GF-D8 (cell line): ENCODE results near the gene EXPH5.
"Not testable (repeated sequence)": the region's sequence is repeated elsewhere in the genome, so short reads cannot be mapped to it uniquely, and the experiment has no call there.

Experiments
- DNase-seq: peaks from one replicate; lab custom pipeline; 2025; lab: John Stamatoyannopoulos, UW

The EXPH5 gene

DNA sequence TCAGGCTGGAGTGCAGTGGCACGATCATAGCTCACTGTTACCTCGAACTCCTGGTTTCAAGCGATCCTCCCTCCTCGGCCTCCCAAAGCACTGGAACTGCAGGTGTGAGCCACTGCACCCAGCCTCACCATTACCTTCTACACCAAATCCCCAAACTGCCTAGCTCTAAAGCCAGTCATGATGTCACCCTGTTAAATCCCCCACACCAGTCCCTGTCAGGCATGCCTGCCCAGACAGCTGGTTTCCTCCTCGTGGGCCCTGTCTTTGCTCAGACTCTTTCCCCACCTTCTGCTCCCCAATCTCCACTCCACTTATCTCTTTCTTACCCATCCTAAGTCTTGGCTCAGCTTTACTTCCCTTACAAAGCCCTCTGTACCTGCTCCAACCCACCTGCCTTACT, 12.5 kb upstream of the EXPH5 start:
- no peak for DNase-seq

DNA sequence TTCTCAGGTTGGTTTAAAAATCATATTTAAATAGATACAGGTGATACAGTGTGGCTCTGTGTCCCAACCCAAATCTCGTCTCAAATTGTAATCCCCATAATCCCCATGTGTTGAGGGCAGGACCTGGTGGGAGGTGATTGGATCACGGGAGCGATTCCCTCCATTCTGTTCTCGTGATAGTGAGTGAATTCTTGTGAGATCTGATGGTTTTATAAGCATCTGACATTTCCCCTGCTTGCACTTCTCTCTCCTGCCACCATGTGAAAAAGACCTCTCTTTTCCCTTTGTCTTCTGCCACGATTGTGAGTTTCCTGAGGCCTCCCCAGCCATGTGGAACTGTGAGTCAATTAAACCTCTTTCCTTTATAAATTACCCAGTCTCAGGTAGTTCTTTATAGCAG, 9.2 kb upstream of the EXPH5 start:
- not testable (repeated sequence) for DNase-seq

DNA sequence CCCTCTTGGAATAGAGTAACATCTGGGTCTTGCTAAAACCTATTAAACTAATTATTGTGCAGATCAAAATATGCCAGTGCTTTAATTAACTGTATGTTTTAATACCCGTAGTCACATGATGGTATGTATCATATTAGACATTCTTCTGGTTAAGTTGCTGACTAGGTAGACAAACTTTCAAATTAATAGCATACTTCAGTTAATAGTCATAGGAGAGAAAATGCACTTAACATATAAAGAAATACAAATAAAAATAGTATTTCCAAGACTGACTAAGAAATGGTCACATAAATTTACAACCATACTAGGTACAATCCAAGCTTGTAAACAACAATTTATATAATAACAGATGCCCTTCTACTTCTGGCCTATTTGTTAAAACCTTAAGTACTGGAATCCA, 7.6 kb upstream of the EXPH5 start:
- DNase-seq: no peak

DNA sequence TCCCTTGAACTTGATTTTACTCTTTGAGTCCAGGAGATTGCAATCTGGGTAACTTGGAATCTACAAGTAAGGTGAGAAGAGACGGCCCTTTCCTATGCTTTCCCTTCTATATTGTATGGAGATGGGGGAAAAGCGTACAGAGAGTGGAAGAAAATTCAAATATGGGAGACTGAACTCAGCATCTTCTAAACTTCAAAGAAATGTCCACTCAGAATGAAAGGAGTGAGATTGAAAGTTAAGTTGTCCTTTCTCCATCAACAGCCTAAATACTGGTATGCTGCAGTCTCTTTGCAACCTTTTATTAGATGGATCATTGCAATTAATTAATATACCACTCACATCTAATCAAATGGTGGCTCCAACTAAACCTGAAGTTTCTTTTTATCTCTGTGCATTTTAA, 6.4 kb upstream of the EXPH5 start:
- DNase-seq: no peak

DNA sequence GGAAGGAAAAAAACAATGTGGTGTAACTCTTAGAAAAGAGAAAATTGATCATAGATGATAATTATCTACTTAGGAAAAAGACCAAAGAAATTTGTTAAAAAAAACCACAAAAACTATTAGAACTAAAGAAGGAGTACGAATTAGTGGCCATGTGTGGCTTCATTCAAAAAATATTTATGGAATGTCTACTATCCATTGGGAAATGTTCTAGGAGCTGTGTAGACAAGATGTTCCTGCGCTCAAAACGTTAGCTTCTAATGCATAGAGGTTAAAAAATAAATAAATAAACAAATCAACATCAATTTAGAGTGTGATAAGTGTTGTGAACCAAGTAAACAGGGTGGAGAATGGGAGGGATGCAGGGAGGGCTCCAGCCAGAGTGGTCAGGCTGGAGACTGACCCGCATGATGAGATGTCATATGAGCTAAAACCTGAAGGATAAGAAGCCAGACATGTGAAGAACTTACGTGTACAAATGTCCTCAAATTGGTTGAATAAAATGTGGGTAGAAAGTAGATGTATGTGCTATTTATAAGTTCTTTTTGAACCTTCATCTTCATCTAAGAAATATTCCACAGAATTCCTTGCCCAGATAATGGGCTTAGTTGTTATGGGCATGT, 4.3 kb upstream of the EXPH5 start:
- no peak for DNase-seq

DNA sequence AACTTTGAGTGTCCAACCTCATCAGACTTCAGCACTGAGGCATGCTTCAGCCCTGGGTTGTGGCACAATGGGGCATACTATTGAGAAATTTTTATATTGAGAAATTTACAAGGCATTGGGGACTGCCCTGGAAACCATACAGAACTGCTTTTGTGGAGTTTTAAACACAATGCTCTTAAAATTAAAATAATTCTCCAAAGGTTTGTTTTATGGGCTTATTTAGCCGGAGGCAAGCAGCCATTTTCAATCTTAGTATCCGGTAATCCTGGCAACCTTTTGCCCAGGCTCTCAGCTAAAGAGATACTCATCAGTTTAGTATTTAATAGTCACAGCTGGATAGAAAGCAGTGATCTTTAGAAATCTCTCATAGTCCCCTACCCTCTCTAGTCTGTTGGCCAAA, 3.1 kb upstream of the EXPH5 start:
- DNase-seq: no peak

DNA sequence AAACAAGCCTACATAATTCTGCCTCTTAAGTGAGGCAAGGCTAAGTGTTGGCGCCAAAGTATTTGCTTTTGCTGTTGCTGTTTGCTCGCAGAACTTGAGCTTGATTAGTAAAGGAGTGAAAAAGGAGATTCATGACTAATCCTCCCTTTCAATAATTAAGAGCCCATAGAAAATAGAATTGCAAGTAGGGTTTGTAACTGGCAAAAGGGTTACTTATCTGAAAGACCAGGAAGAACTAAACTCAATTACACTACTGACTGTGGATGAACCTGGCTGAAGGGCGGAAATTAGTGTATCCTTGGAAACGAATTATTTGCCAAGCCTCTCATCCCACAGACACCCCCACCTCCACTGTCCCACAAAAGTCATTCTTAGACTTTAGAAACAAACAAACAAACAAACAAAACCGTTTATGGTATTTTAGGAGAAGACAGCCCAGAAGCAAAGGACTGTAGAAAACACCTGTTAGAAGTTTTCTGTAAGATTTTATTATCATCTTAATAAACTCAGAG, 411 bp upstream of the EXPH5 start:
- DNase-seq: no peak

DNA sequence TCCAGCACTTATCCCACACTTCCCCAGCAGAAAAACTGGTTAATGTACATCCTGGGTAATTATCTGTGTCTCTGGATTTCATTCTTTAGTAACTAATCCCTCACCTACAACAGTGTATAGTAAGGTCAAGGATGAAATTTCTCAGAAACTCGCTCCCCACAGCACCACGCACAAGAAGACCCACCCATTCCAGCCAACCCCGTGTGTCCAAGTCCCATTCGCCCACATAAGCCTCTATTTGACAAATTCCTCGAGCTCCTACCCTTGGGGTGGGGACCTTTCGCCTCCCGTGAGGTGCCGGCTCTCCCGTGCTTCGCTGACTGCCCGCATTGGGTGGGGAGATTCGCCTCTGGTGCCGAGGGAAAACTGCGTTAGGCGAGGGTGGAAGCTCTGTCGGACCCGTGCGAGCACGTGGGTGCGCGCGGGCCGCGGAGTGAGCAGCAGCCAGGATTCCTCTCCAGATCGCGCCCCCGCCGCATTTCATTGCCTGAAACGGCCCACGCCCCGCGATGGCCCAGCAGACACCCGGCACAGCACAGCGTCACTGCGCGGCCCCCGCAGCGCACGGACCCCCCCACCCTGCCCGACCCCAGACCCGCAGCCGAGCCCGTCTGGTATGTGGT, 866 bp downstream of the EXPH5 start:
- DNase-seq: no peak

DNA sequence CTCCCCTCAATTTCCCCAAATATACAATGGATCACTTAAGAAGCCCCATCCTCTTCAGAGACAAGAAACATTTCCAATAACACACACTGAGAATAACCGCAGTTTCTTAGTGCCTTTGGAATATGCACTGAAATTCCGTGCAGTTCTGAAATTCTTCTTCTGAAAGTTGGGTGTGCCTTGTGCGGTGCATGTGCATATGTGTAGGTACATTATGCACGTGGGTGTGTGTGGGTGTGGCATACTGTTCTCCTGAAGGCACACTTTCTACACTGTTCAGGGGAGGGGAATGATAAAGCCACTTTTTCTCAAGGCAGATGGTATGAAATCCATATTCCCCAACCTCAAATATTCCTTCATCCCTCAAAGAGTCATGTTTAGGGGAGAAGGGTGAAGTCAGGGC, 1.7 kb downstream of the EXPH5 start:
- no peak for DNase-seq

DNA sequence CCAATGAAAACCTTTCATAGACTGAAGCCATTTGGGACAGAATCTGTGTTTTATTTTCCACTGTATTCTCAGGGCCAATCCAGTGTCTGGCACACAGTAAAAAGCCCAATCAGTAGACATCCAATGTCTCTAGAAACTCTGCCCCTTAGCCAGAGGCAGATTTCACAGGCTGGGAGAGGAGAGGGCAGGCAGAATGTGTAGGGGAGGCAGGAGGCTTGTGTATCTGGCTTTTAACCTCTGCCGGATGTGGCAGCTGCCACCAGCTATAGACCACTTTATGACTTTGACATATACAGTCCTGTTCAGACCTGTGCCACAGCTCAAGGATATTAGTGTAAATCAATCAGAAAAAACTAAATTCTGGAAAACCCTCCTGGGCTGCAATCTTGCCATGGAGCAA, 4.4 kb downstream of the EXPH5 start:
- DNase-seq: no peak

DNA sequence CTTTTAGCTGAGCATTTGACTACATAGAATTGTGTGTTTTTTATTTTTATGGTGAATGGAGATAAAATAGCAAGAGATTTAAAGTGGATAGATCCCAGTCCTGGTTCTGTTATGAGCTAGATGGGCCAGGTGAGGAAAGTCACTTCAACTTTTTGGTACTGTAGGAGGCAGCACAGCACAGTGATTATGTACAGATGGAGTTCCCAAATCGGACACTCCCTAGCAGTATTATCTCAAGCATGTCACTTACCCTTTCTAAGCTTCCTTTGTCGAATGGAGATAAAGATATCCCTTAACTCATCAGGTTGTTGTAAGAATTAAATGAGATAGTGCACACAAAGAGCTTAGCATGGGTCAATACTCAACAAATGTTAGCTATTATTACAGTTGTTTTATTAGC, 5.3 kb downstream of the EXPH5 start:
- DNase-seq: no peak

DNA sequence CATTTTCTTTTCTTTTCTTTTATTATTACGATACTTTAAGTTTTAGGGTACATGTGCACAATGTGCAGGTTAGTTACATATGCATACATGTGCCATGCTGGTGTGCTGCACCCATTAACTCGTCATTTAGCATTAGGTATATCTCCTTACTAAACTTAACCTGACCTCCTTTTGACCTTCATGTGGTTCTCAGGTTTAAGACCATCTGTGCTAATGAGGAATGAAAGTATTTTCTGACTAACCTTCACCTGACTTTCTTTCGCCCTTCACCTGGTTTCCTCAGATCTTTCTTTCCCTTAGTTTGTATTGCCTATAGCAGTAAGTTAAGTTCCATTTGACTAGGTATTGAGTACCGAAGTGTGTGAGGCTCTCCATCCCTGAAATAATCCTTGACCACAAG, 6.5 kb downstream of the EXPH5 start:
- DNase-seq: no peak

DNA sequence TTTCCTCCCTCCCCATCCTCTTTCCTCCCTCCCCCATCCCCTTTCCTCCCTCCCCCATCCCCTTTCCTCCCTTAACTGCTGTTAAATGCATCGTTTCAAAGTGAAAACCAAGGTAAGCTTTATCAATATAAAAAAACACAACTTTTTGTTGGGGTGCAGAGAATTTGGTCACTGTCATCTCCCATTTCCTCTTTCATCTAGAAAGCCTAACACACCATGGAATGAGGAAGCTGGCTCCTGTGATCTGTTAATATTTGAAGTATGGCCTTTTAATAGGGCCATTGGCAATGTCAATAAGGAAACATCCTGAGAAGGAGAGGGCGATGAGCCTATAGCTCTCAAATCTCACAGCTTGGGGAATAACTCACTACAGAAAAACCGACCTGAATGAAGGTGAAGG, 7.0 kb downstream of the EXPH5 start:
- no peak for DNase-seq

DNA sequence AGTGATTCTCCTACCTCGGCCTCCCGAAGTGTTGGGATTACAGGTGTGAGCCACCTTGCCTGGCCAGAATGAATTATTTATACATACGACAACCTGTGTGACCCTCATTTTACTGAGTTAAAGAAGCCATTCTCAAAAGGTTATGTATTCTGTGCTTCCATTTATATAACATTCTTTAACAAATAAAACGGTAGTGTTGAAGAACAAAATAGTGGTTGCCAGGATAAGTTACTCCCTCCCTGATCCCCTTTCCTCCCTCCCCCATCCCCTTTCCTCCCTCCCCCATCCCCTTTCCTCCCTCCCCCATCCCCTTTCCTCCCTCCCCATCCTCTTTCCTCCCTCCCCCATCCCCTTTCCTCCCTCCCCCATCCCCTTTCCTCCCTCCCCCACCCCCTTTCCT, 7.4 kb downstream of the EXPH5 start:
- DNase-seq: not testable (repeated sequence)

DNA sequence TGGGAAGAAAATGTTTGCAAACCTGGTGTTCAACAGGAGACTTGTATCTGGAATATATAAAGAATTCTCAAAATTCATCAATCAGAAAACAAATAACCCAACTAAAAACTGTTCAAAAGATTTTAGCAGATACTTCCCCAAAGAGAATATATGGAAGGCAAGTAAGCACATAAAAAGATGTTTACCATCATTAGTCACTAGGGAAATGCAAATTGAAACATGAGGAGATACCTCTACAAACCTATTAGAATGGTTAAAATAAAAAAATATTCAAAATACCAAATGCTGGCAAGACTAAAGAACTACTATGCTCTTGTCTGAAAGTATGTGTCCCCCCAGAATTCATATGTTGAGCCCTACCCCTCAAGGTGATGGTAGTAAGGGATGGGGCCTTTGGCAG, 8.6 kb downstream of the EXPH5 start:
- no peak for DNase-seq

DNA sequence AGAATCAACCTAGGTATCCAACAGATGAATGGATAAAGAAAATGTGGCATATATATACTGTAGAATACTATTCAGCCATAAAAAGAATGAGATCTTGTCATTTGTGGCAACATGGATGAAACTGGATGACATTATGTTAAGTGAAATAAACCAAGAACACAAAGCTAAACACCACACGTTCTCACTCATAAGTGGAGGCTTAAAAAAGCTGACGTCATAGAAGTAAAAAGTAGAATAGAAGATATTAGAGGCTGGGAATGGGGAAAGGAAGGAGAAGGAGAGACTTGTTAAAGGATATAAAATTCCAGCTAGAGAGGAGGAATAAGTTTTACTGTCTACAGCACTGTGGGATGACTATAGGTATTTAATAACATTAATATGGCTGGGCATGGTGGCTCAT, 12.9 kb downstream of the EXPH5 start:
- DNase-seq: no peak

DNA sequence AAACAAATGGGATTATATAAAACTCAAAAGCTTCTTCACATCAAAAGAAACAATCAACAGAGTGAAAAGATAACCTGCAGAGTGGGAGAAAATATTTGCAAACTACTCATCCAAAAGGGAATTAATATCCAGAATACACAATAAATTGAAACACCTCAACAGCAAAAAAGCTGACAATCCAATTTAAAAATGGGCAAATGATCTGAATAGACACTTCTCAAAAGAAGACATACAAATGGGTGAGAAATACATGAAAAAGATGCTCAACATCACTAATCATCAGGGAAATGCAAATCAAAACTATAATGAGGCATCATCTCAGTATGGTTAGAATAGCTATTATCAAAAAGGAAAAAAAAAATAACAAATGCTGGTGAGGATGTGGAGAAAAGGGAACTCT, 13.5 kb downstream of the EXPH5 start:
- DNase-seq: no peak

DNA sequence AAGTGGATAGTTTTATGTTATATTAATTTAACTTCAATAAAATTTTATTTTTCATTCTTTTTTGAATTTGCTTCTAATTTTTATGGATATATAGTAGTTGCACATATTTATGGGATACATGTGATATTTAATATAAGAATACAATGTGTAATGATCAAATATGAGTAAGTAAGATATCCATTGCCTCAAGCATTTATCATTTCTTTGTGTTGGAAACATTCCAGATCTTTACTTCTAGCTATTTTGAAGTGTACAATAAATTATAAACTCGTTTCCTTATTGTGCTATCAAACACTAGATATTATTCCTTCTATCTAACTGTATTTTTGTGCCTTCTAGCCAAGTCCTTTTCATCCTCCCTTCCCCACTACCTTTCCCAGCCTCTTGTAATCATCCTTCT, 17.0 kb downstream of the EXPH5 start:
- DNase-seq: no peak

DNA sequence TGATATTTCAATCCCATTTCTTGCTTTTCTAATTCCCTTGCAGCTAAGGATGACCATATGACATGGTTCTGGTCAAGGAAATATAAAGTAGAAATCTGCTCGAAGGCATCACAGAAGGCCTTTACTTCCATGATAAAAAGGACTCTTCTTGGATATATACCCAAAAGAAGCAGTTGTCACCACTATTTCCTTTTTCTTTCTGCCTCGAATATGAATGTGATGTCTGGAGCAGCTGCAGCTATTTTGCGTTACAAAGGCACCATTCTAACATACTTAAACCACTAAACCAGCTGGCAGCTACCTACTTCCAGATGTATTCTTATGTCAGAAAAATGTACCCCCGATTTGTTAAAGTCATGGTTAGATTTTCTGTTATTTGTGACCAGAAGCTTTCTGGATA, 18.9 kb downstream of the EXPH5 start:
- no peak for DNase-seq

DNA sequence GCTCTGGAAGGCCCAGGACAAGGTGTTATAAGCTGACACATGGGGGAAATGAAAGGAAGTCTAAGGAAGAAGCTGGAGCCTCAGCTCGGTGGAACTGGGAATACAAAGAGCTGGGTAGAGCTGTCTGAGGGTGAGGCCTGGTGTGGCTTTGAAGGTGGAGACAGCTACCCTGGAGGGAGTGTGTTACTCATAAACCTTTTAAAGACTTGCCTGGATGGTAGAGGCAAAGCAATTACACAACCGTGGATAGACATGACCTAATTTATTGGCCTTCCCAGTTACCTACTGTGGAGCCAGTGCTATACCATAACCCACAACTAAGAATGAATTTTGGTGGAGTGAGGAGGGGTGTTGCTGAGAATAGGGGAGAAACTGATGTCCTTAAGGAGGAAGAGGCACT, 22.6 kb downstream of the EXPH5 start:
- DNase-seq: no peak

DNA sequence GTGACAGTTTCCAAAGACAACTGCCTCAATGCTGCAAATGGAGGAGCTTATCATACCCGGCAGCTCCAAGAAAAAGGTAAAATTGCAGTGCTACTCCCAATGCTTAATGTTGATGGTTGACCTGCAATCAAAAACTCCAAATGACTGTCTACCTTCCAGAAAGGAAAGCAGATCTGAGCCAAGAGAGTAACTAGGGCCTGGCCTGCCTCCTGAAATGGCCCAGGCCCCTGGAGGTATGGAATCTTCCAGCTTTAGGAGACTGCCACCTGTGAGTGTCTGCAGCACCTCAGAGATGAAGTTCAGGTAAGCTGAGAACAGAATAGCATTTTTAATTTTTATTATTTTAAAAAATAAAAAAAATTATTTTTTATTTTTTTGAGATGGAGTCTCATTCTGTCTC, 23.7 kb downstream of the EXPH5 start:
- DNase-seq: no peak

DNA sequence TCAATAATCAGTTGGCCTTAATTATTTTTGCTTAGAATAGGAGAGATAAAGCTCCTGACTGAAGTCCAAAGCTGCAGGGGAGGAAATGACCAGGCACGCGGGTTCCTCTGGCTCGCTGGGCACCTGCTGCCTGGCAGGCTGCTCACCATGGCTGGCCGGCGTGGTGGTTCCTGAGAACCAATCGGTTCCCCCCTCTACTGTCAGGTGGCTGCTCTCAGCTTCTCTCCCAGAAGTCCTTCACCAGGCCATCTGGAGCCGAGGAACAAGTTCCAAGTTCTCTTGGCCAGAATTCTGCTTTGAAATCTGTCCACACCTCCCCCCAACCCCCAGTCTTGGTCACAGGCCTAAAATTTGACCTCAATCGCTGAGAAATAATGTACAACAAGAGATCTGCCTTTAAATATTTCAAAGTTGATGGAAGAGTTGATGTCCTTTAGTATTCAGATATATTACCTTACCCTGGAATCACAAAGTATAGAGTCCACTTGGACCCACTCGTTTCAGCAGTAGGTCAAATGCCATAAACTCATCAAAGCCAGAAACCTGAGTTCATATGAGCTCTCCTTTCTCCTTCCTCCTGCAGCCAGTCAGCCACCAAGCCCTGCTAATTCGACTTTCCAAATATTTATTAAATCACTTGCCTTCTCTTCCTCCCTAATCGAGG, 25.2 kb downstream of the EXPH5 start:
- DNase-seq: no peak

DNA sequence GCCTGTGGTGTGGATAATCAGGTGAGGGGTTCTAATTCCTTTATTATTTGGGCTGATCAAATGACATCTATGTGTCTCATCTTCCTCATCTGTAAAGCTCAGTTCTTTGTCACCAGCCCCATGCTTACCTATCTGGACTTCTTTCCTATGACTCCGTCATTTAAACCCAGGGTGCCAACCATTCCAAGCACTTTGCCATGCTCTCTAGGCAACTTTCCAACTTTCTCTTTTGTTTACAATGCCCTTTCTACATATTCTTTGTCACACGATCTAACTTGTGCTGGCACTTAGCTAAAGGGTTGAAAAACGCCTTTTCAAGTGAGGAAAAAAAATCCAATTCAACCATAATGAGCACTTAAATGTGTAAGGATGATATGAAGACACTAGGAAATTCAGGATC, 27.9 kb downstream of the EXPH5 start:
- DNase-seq: no peak
